HK-2 (cell line): ENCODE data around the gene TBC1D8.

ENCODE experiments used
- DNase-seq: peaks from one replicate; pipeline ENCODE4 v3.0.0-alpha.2; 2018; ENCODE audit not compliant: unreplicated experiment

The TBC1D8 gene

GRCh38 chr2:100998235-100998573 lies 153.0 kb downstream of the TBC1D8 start:
- no peak for DNase-seq

GRCh38 chr2:100997509-100998234 lies 153.5 kb downstream of the TBC1D8 start:
- DNase-seq, result no peak

- DNase-seq, result no peak
These were observed 155.7 kb downstream of the TBC1D8 start for GRCh38 chr2:100995309-100996075.

- no peak for DNase-seq
These were observed 157.9 kb downstream of the TBC1D8 start for GRCh38 chr2:100993294-100993693.

GRCh38 chr2:100992262-100992661 lies 158.9 kb downstream of the TBC1D8 start:
- no peak for DNase-seq

- DNase-seq, result no peak
These were observed 159.8 kb downstream of the TBC1D8 start for GRCh38 chr2:100991404-100991773.

GRCh38 chr2:100990650-100991403 lies 160.4 kb downstream of the TBC1D8 start:
- no peak for DNase-seq

GRCh38 chr2:100990166-100990565 lies 161.0 kb downstream of the TBC1D8 start:
- no peak for DNase-seq

- no peak for DNase-seq
These were observed 161.5 kb downstream of the TBC1D8 start for GRCh38 chr2:100989666-100990065.

- no peak for DNase-seq
These were observed 162.4 kb downstream of the TBC1D8 start for GRCh38 chr2:100988630-100989417.

GRCh38 chr2:100987974-100988373 lies 163.2 kb downstream of the TBC1D8 start:
- DNase-seq, result no peak

GRCh38 chr2:100987536-100987935 lies 163.6 kb downstream of the TBC1D8 start:
- no peak for DNase-seq

GRCh38 chr2:100986157-100986556 lies 165.0 kb downstream of the TBC1D8 start:
- no peak for DNase-seq

GRCh38 chr2:100984892-100985307 lies 166.3 kb downstream of the TBC1D8 start:
- DNase-seq, result peak; percentile 74

GRCh38 chr2:100983684-100984310 lies 167.4 kb downstream of the TBC1D8 start:
- DNase-seq, result no peak

- no peak for DNase-seq
These were observed 168.0 kb downstream of the TBC1D8 start for GRCh38 chr2:100983201-100983600.

- DNase-seq, result no peak
These were observed 168.7 kb downstream of the TBC1D8 start for GRCh38 chr2:100982431-100982861.

GRCh38 chr2:100981011-100981410 lies 170.2 kb downstream of the TBC1D8 start:
- no peak for DNase-seq

- no peak for DNase-seq
These were observed 171.1 kb downstream of the TBC1D8 start for GRCh38 chr2:100980046-100980445.

- DNase-seq, result no peak
These were observed 172.5 kb downstream of the TBC1D8 start for GRCh38 chr2:100978582-100979191.

GRCh38 chr2:100977511-100977910 lies 173.7 kb downstream of the TBC1D8 start:
- no peak for DNase-seq
